ENCODE measurements around the gene STAC2.
"Not testable (repeated sequence)": the region's sequence is repeated elsewhere in the genome, so short reads cannot be mapped to it uniquely, and the experiment has no call there.

STAC2 gene

DNA sequence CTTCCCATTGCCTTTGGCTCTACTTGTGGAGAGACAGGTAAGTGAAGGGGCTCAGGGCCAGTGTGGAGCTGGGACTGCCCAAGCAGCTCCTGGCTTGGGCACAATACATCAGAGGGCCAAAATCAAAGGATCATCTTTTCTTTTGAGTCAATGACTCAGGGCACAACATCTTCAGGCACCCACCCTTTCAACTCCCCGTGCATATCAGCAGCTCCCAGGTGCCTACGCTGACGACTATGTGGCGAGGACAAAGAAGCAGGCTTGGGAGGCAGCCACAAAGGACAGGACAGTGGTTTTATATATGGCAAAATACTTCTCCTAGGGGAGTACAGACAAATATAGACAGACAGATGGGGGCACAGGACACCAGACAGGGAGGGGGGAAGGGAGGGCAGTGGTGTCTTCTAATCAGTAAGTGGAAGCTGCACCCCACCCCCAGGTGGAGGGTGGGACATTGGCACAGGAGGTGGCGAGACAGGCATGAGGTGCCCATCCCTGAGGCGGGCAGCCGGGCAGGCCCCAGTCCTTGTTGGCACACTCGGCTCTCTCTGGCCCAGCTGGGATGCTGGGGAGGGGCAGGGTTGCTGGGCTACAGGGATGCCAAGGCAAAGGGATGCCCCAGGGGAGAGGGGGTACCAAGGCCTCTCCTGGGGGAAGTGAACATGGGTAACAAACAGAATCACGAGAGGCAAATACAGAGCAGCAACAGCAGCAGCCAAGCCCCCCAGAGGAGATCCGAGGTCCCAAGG, 52.0 kb downstream of the STAC2 start:
- H3K9ac ChIP-seq (ENCODE audit: low read depth, low read length), result no peak overlapping the region
- H3K4me3 ChIP-seq (ENCODE audit: low read depth, low read length), result no peak overlapping the region
- H3K36me3 ChIP-seq (ENCODE audit: control insufficient read depth, insufficient read depth, low read length), result peaks cover 2% of the 10 kb centered on the region
- peaks cover 6% of the 10 kb centered on the region for H3K4me1 ChIP-seq (ENCODE audit: control insufficient read depth, insufficient read depth, low read length)
- peaks cover 2% of the 10 kb centered on the region for H3K27me3 ChIP-seq (ENCODE audit: control insufficient read depth, insufficient read depth, low read length)
- H3K9me3 ChIP-seq (ENCODE audit: control insufficient read depth, insufficient read depth, low read length), result no peaks in the 10 kb centered on the region

DNA sequence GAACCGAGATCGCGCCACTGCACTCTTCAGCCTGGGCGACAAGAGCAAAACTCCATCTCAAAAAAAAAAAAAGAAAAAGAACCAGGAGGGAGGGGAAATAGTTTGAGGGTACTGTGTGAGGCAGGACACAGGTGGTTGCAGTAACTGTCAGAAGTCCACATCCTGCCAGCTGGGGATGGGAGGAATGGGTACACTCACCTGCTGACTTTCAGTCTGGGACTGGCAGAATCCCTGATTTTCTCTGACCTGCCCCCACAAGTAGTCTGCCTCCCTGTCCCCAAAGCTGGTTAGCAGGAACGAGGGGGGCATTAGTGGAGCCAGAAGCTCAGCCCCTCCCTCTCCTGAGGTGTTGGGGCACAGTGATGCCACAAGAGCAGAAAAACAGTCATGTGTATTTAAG, 52.7 kb downstream of the STAC2 start:
- Histone ChIP-seq H3K9me3 (ENCODE audit: control insufficient read depth, insufficient read depth, low read length) (no peaks in the 10 kb centered on the region), H3K9ac (ENCODE audit: low read depth, low read length) (no peak overlapping the region), H3K36me3 (ENCODE audit: control insufficient read depth, insufficient read depth, low read length) (peaks cover 2% of the 10 kb centered on the region), H3K4me3 (ENCODE audit: low read depth, low read length) (no peak overlapping the region), H3K4me1 (ENCODE audit: control insufficient read depth, insufficient read depth, low read length) (peaks cover 6% of the 10 kb centered on the region), H3K27me3 (ENCODE audit: control insufficient read depth, insufficient read depth, low read length) (peaks cover 2% of the 10 kb centered on the region)

DNA sequence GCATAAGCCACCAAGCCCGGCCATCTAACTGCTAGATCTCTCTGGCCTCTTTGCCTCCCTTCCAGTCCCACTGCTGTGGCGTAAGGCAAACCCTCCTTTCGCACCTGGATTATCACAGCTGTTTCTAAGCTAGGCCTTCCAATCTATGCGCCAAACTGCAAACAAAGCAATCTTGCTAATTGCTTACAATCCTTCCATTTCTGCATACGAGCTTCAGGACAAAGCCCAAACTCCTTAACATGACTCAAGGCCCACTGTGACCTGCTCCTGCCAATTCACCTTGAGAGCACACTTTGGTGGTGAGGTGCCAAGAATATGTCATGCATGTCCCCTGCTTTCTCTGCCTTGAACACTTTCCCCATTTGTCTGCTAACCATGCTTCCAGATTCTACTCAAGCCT, 53.8 kb downstream of the STAC2 start:
- Histone ChIP-seq H3K4me1 (ENCODE audit: control insufficient read depth, insufficient read depth, low read length) (peaks cover 10% of the 10 kb centered on the region), H3K27me3 (ENCODE audit: control insufficient read depth, insufficient read depth, low read length) (peaks cover 7% of the 10 kb centered on the region), H3K9ac (ENCODE audit: low read depth, low read length) (no peak overlapping the region)

DNA sequence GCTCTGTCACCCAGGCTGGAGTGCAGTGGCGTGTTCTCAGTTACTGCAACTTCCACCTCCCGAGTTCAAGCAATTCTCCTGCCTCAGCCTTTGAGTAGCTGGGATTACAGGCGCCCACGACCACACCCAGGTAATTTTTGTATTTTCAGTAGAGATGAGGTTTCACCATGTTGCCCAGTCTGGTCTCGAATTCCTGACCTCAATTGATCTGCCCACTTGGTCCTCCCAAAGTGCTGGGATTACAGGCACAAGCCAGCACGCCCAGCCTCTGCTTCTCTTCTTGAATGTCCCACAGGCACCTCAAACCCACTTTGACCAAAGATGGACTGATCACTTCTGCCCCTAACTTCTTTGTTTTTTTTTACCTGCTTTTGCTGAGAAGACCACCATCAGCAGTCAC, 55.2 kb downstream of the STAC2 start:
- H3K36me3 ChIP-seq (ENCODE audit: control insufficient read depth, insufficient read depth, low read length), result no peaks in the 10 kb centered on the region

More for the DNA sequence above, 53.8 kb downstream of the STAC2 start:
- H3K4me3 ChIP-seq (ENCODE audit: low read depth, low read length), result no peak overlapping the region
- H3K9me3 ChIP-seq (ENCODE audit: control insufficient read depth, insufficient read depth, low read length), result no peaks in the 10 kb centered on the region
- H3K36me3 ChIP-seq (ENCODE audit: control insufficient read depth, insufficient read depth, low read length), result peaks cover 2% of the 10 kb centered on the region

DNA sequence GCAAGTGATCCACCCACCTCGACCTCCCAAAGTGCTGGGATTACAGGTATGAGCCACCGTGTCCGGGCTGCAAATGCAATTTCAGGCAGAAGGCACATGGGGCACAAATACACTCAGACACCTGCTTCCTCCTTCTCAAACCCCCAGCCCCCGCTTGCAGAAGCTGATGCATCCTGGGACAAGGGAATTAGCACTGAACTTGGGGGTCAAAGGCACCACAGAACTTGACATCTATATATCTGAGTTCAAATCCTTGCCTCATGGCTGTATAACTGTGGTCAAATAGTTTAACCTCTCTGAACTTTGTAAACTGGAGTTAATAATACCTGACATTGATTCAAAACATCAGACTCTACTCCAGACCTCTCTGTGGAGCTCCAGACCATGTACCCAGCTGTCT, 55.6 kb downstream of the STAC2 start:
- Histone ChIP-seq H3K4me3 (ENCODE audit: low read depth, low read length) (no peak overlapping the region), H3K9ac (ENCODE audit: low read depth, low read length) (no peak overlapping the region), H3K9me3 (ENCODE audit: control insufficient read depth, insufficient read depth, low read length) (no peaks in the 10 kb centered on the region), H3K4me1 (ENCODE audit: control insufficient read depth, insufficient read depth, low read length) (peaks cover 13% of the 10 kb centered on the region), H3K36me3 (ENCODE audit: control insufficient read depth, insufficient read depth, low read length) (no peaks in the 10 kb centered on the region), H3K27me3 (ENCODE audit: control insufficient read depth, insufficient read depth, low read length) (peaks cover 25% of the 10 kb centered on the region)

More for the DNA sequence above, 55.2 kb downstream of the STAC2 start:
- H3K4me3 ChIP-seq (ENCODE audit: low read depth, low read length), result no peak overlapping the region
- H3K9ac ChIP-seq (ENCODE audit: low read depth, low read length), result no peak overlapping the region
- H3K4me1 ChIP-seq (ENCODE audit: control insufficient read depth, insufficient read depth, low read length), result peaks cover 13% of the 10 kb centered on the region
- peaks cover 21% of the 10 kb centered on the region for H3K27me3 ChIP-seq (ENCODE audit: control insufficient read depth, insufficient read depth, low read length)
- H3K9me3 ChIP-seq (ENCODE audit: control insufficient read depth, insufficient read depth, low read length), result no peaks in the 10 kb centered on the region

DNA sequence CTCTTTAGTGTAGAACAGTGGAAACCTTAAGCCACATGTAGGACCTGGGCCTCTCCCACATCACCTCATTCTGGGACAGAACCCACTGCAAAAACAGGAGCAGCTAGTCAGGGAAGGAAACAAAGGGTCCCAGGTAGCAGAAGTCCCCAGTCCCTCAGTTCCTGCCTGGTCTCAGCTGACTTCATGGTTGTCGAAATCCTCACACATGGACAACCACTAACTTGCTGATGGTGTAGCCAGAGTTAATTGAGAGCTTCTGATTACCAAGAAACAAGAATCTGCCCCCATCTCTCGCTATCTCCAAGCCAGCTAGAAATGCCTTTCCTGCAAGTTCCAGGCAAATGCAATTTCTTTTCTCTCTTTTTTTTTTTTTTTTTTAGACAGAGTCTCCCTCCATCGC, 56.2 kb downstream of the STAC2 start:
- H3K4me1 ChIP-seq (ENCODE audit: control insufficient read depth, insufficient read depth, low read length), result peaks cover 11% of the 10 kb centered on the region
- no peaks in the 10 kb centered on the region for H3K9me3 ChIP-seq (ENCODE audit: control insufficient read depth, insufficient read depth, low read length)
- H3K9ac ChIP-seq (ENCODE audit: low read depth, low read length), result no peak overlapping the region
- no peaks in the 10 kb centered on the region for H3K36me3 ChIP-seq (ENCODE audit: control insufficient read depth, insufficient read depth, low read length)
- H3K27me3 ChIP-seq (ENCODE audit: control insufficient read depth, insufficient read depth, low read length), result peaks cover 28% of the 10 kb centered on the region
- H3K4me3 ChIP-seq (ENCODE audit: low read depth, low read length), result no peak overlapping the region

DNA sequence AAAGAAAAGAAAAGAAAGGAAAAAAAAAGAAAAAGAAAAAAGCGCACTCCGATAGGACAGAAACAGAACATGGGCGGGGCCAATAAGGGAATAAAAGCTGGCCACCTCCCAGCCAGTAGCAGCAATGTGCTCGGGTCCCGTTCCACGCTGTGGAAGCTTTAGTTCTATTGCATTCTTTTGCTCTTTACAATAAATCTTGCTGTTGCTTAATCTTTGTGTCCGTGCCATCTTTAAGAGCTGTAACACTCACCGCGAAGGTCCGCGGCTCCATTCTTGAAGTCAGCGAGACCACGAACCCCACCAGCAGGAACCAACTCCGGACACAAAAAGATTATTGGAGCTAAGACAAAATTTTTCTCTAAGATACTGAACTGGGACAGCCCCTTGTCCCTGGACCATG, 56.6 kb downstream of the STAC2 start:
- H3K4me1 ChIP-seq (ENCODE audit: control insufficient read depth, insufficient read depth, low read length), result peaks cover 11% of the 10 kb centered on the region
- no peak overlapping the region for H3K9ac ChIP-seq (ENCODE audit: low read depth, low read length)
- no peak overlapping the region for H3K4me3 ChIP-seq (ENCODE audit: low read depth, low read length)
- H3K36me3 ChIP-seq (ENCODE audit: control insufficient read depth, insufficient read depth, low read length), result no peaks in the 10 kb centered on the region
- H3K27me3 ChIP-seq (ENCODE audit: control insufficient read depth, insufficient read depth, low read length), result peaks cover 28% of the 10 kb centered on the region
- no peaks in the 10 kb centered on the region for H3K9me3 ChIP-seq (ENCODE audit: control insufficient read depth, insufficient read depth, low read length)

DNA sequence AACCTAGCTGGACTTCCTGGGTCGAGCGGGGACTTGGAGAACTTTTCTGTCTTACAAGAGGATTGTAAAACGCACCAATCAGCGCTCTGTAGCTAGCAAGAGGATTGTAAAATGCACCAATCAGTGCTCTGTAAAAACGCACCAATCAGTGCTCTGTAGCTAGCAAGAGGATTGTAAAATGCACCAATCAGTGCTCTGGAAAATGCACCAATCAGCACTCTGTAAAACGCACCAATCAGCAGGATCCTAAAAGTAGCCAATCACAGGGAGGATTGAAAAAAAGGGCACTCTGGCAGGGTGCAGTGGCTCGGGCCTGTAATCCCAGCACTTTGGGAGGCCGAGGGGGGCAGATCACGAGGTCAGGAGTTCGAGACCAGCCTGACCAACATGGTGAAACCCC, 57.2 kb downstream of the STAC2 start:
- H3K36me3 ChIP-seq (ENCODE audit: control insufficient read depth, insufficient read depth, low read length); H3K9me3 ChIP-seq (ENCODE audit: control insufficient read depth, insufficient read depth, low read length); H3K9ac ChIP-seq (ENCODE audit: low read depth, low read length); H3K4me3 ChIP-seq (ENCODE audit: low read depth, low read length): not testable (repeated sequence)
- Histone ChIP-seq H3K27me3 (ENCODE audit: control insufficient read depth, insufficient read depth, low read length) (peaks cover 28% of the 10 kb centered on the region), H3K4me1 (ENCODE audit: control insufficient read depth, insufficient read depth, low read length) (peaks cover 11% of the 10 kb centered on the region)

DNA sequence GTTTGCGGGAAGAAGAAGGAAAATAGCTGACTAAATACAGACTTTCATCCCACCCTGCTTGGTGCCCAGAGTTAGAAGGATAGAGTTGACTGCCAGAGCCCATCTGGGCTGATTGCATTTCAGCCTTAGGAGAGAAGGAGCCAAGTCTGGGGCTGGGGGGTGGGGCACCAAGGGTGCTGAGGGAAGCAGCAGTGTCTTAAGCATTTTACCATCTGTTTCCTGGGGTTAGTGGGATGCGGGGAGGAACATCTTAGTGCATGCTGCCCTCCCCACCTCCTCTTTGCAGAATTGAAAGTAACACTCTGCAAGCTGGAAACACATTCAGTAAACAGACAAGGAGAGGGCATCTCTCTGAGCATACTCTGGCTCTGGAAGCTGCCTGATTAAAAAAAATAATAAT, 58.3 kb downstream of the STAC2 start:
- H3K9me3 ChIP-seq (ENCODE audit: control insufficient read depth, insufficient read depth, low read length), result no peaks in the 10 kb centered on the region
- H3K27me3 ChIP-seq (ENCODE audit: control insufficient read depth, insufficient read depth, low read length), result peaks cover 28% of the 10 kb centered on the region
- no peak overlapping the region for H3K4me3 ChIP-seq (ENCODE audit: low read depth, low read length)
- H3K4me1 ChIP-seq (ENCODE audit: control insufficient read depth, insufficient read depth, low read length), result peaks cover 7% of the 10 kb centered on the region
- H3K36me3 ChIP-seq (ENCODE audit: control insufficient read depth, insufficient read depth, low read length), result no peaks in the 10 kb centered on the region
- no peak overlapping the region for H3K9ac ChIP-seq (ENCODE audit: low read depth, low read length)

DNA sequence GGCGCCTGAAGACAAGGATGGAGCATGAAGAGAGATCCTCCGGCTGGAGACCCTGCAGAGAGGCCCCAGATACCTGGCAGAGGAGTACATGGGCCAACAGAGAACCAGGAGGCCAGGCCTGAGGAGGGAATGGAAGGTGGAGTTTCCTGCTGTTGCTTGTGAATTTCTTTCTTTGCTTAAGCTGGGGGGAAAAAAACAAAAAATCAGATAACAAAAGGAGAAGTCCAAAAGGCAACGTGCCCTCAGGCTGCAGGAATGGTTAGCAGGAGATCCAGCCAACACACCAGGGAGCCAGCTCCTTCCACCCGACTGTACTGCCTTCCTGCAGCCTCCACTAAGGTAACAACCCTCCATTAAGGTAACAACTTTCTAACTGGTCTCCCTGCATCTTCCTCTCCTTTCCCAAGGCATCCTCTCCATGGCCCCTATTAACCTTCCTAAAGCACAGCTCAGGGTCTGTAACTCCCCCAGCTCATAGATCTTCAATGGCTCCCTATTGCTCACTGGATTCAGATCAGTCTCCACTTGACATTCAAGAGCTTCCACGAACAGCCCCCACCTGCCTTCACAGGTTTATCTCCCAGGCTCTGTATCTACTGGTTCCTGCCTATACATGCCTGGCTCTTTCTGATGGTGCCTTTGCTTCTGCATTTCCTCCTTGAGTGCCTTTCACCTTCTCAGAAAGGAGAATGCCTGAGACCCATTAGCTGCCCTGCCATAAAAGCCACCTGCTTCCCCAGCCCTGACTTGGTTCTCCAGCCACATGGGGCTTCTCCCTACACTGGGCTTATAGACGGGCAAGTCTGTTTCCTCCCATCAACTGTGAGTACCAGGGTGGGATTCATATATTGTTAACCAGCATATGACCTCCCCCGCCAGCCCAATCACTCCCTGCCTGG, 59.1 kb downstream of the STAC2 start:
- H3K4me1 ChIP-seq (ENCODE audit: control insufficient read depth, insufficient read depth, low read length), result peaks cover 7% of the 10 kb centered on the region
- peak overlapping the region; percentile 91 for H3K4me3 ChIP-seq (ENCODE audit: low read depth, low read length)
- H3K9me3 ChIP-seq (ENCODE audit: control insufficient read depth, insufficient read depth, low read length), result no peaks in the 10 kb centered on the region
- H3K36me3 ChIP-seq (ENCODE audit: control insufficient read depth, insufficient read depth, low read length), result no peaks in the 10 kb centered on the region
- H3K9ac ChIP-seq (ENCODE audit: low read depth, low read length), result no peak overlapping the region
- peaks cover 28% of the 10 kb centered on the region for H3K27me3 ChIP-seq (ENCODE audit: control insufficient read depth, insufficient read depth, low read length)

DNA sequence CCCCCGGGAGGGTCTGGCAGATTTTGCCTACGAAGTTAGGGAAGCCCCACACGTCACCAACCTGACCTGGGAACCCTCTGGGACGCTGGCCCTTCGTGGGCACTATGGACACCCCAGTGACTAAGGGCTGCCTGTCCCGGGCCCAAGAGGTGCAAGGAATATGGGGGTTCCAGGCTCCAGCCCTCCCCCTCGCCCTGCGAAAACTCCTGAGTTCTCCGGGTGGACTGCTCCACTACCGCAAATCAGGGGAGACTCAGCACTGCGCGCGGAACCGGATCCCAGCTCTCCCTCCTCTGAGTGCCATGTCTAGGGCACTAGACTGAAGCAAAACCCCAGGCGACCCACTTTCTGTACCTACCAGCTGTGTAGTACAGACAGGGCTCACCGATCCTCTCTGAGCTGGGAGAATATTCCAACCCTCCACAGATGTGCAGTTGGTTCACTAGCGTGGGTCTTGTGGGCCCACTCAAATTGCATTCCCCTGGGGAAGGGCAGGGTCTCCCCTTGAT, 59.9 kb downstream of the STAC2 start, which contains the start of gene ARL5C:
ARL5C (minus strand) TSS at position 321 of the 509 bp plus-strand sequence. CDS start 401 bp downstream, outside the sequence.
- Histone ChIP-seq H3K4me3 (ENCODE audit: low read depth, low read length) (peak within 1 kb of the TSS; percentile 91), H3K36me3 (ENCODE audit: control insufficient read depth, insufficient read depth, low read length) (no peaks in the 10 kb centered on the region), H3K9ac (ENCODE audit: low read depth, low read length) (peak within 1 kb of the TSS; percentile 70), H3K27me3 (ENCODE audit: control insufficient read depth, insufficient read depth, low read length) (peaks cover 28% of the 10 kb centered on the region), H3K9me3 (ENCODE audit: control insufficient read depth, insufficient read depth, low read length) (no peaks in the 10 kb centered on the region), H3K4me1 (ENCODE audit: control insufficient read depth, insufficient read depth, low read length) (peaks cover 7% of the 10 kb centered on the region)
